H9 (cell line): ENCODE measurements around the gene MRPL20. TPM values are rescaled to one million over a fixed set of nuclear protein-coding genes. Genes with fewer than 3 reads are reported as not detected.

ENCODE experiments used
- DNase-seq: peaks from one replicate; pipeline ENCODE4 v3.0.0-alpha.2; 2017
- H2AFZ ChIP-seq: one replicate; pipeline ENCODE4 v1.6.1; 2013; ENCODE audit warnings: mild to moderate bottlenecking, low read length, control low read depth, moderate library complexity
- H2AK5ac ChIP-seq: 2 replicates; pipeline ENCODE4 v1.6.1; 2013; ENCODE audit warnings: low read length, control low read depth, mixed read lengths; ENCODE audit not compliant: insufficient read length
- H2BK120ac ChIP-seq: one replicate; pipeline ENCODE4 v1.6.1; 2013; ENCODE audit warnings: low read depth, mild to moderate bottlenecking, low read length, control low read depth, inconsistent platforms; ENCODE audit not compliant: poor library complexity, severe bottlenecking
- H2BK12ac ChIP-seq: 2 replicates; pipeline ENCODE4 v1.6.1; 2013; ENCODE audit warnings: low read length, control low read depth, mixed read lengths, low read depth; ENCODE audit not compliant: insufficient read length
- H2BK15ac ChIP-seq: 2 replicates; pipeline ENCODE4 v1.6.1; 2013; ENCODE audit warnings: low read depth, low read length, control low read depth
- H2BK20ac ChIP-seq: one replicate; pipeline ENCODE4 v1.6.1; 2013; ENCODE audit warnings: low read depth, mild to moderate bottlenecking, low read length, control low read depth, inconsistent platforms; ENCODE audit not compliant: poor library complexity, severe bottlenecking
- H2BK5ac ChIP-seq: 2 replicates; pipeline ENCODE4 v1.6.1; 2013; ENCODE audit warnings: low read length, control low read depth, mixed read lengths; ENCODE audit not compliant: insufficient read length
- H3K14ac ChIP-seq: 2 replicates; pipeline ENCODE4 v1.6.1; 2013; ENCODE audit warnings: low read length, control low read depth; ENCODE audit not compliant: insufficient read depth
- H3K18ac ChIP-seq: 2 replicates; pipeline ENCODE4 v1.6.1; 2013; ENCODE audit warnings: low read depth, mild to moderate bottlenecking, mixed read lengths, low read length, control low read depth; ENCODE audit not compliant: insufficient read length
- H3K23ac ChIP-seq: 2 replicates; pipeline ENCODE4 v1.6.1; 2013; ENCODE audit warnings: low read length, control low read depth, mixed read lengths, low read depth; ENCODE audit not compliant: insufficient read length
- H3K23me2 ChIP-seq: 2 replicates; pipeline ENCODE4 v1.6.1; 2013; ENCODE audit warnings: low read depth, mild to moderate bottlenecking, mixed read lengths, low read length, control low read depth; ENCODE audit not compliant: insufficient read length, poor library complexity, severe bottlenecking
- H3K27ac ChIP-seq: 2 replicates; pipeline ENCODE4 v1.5.1; 2013; ENCODE audit warnings: low read length, control low read depth, mixed read lengths, low read depth; ENCODE audit not compliant: insufficient read length
- H3K27me3 ChIP-seq: 2 replicates; pipeline ENCODE4 v1.6.1; 2013; ENCODE audit warnings: low read length, control low read depth, inconsistent platforms; ENCODE audit not compliant: insufficient read depth
- H3K4ac ChIP-seq: 2 replicates; pipeline ENCODE4 v1.6.1; 2013; ENCODE audit warnings: low read depth, mild to moderate bottlenecking, control low read depth, inconsistent platforms, low read length, moderate library complexity
- H3K4me1 ChIP-seq: 2 replicates; pipeline ENCODE4 v1.6.1; 2013; ENCODE audit warnings: low read length, control low read depth, inconsistent platforms; ENCODE audit not compliant: insufficient read depth
- H3K4me2 ChIP-seq: 2 replicates; pipeline ENCODE4 v1.6.1; 2013; ENCODE audit warnings: low read length, control low read depth, mixed read lengths; ENCODE audit not compliant: insufficient read length, insufficient read depth
- H3K56ac ChIP-seq: 2 replicates; pipeline ENCODE4 v1.6.1; 2013; ENCODE audit warnings: low read depth, mild to moderate bottlenecking, mixed read lengths, low read length, control low read depth; ENCODE audit not compliant: insufficient read length
- H3K79me1 ChIP-seq: 2 replicates; pipeline ENCODE4 v1.6.1; 2013; ENCODE audit warnings: low read depth, mild to moderate bottlenecking, moderate library complexity, low read length, control low read depth, inconsistent platforms; ENCODE audit not compliant: insufficient read depth, poor library complexity, severe bottlenecking
- H3K79me2 ChIP-seq: 2 replicates; pipeline ENCODE4 v1.6.1; 2013; ENCODE audit warnings: low read length, control low read depth, inconsistent platforms; ENCODE audit not compliant: insufficient read depth
- H3K9ac ChIP-seq: 2 replicates; pipeline ENCODE4 v1.6.1; 2013; ENCODE audit warnings: low read length, control low read depth, mixed read lengths; ENCODE audit not compliant: insufficient read length; ENCODE audit errors: extremely low read depth
- H3K9me3 ChIP-seq: one replicate; pipeline ENCODE4 v1.6.1; 2013; ENCODE audit warnings: low read depth, low read length, inconsistent platforms; ENCODE audit not compliant: control insufficient read depth
- H3T11ph ChIP-seq: one replicate; pipeline ENCODE4 v1.6.1; 2013; ENCODE audit warnings: mild to moderate bottlenecking, low read length, control low read depth, inconsistent platforms
- H4K20me1 ChIP-seq: one replicate; pipeline ENCODE4 v1.6.1; 2013; ENCODE audit not compliant: control insufficient read depth, insufficient read length, insufficient read depth
- H4K5ac ChIP-seq: 2 replicates; pipeline ENCODE4 v1.6.1; 2013; ENCODE audit warnings: low read depth, mild to moderate bottlenecking, mixed read lengths, low read length, control low read depth; ENCODE audit not compliant: insufficient read length
- H4K8ac ChIP-seq: replicated peaks from 2 replicates; pipeline ENCODE4 v1.6.1; 2013; ENCODE audit warnings: low read length, control low read depth, mixed read lengths, low read depth; ENCODE audit not compliant: insufficient read length
- H4K91ac ChIP-seq: 2 replicates; pipeline ENCODE4 v1.6.1; 2013; ENCODE audit warnings: low read depth, mild to moderate bottlenecking, moderate library complexity, mixed read lengths, low read length, control low read depth; ENCODE audit not compliant: insufficient read length
- H3K27ac Mint-ChIP-seq, 3 experiments: 2 replicates in 2 of 3; 3 replicates in 1 of 3; pipeline ENCODE4 v1.8.0; 2020 to 2021; ENCODE audit warnings: mixed read lengths in 3 of 3, mild to moderate bottlenecking in 1 of 3, moderate library complexity in 1 of 3
- H3K27me3 Mint-ChIP-seq: 2 replicates; pipeline ENCODE4 v1.8.0; 2021; ENCODE audit warnings: low read depth, mild to moderate bottlenecking, moderate library complexity, mixed read lengths
- H3K36me3 Mint-ChIP-seq, 3 experiments: 2 replicates in 2 of 3; 3 replicates in 1 of 3; pipeline ENCODE4 v1.8.0; 2020 to 2021; ENCODE audit warnings: low read depth in 3 of 3, mixed read lengths in 3 of 3; ENCODE audit not compliant: insufficient read depth in 1 of 3
- H3K4me1 Mint-ChIP-seq, 2 experiments: 2 replicates each; pipeline ENCODE4 v1.8.0; 2020; ENCODE audit warnings: mixed read lengths in 2 of 2
- H3K4me3 Mint-ChIP-seq, 2 experiments: 2 replicates in 1 of 2; 3 replicates in 1 of 2; pipeline ENCODE4 v1.8.0; 2020 to 2021; ENCODE audit warnings: mild to moderate bottlenecking in 2 of 2, mixed read lengths in 2 of 2, moderate library complexity in 1 of 2
- H3K9me3 Mint-ChIP-seq, 2 experiments: 2 replicates in 1 of 2; 3 replicates in 1 of 2; pipeline ENCODE4 v1.8.0; 2020; ENCODE audit warnings: mild to moderate bottlenecking in 2 of 2, mixed read lengths in 2 of 2, moderate library complexity in 1 of 2
- WGBS: extraction: QIAGEN DNeasy Blood & Tissue Kit; methylation state at CpG from one replicate; pipeline ENCODE4 v1.1.7; 2013; ENCODE audit warnings: missing lambda C conversion rate, low lambda C conversion rate, mixed read lengths; ENCODE audit not compliant: insufficient read length; ENCODE audit errors: extremely low coverage; 5-methylcytosine and 5-hydroxymethylcytosine counted together
- total RNA-seq: library from RNA; stranded (reverse); gene quantifications from 2 replicates; pipeline ENCODE4 v1.2.1, GENCODE V29; 2021
- TF ChIP-seq, protein P1 (sequence below): fragments of 200-600 bp; sonication (generic); conservative IDR thresholded peaks from 3 replicates; pipeline ENCODE4 v1.8.0; 2021; ENCODE audit warnings: antibody characterized with exemption, mild to moderate bottlenecking

MRPL20 gene
- total RNA-seq, 1 experiment from 2014 or later: 162 TPM

DNA sequence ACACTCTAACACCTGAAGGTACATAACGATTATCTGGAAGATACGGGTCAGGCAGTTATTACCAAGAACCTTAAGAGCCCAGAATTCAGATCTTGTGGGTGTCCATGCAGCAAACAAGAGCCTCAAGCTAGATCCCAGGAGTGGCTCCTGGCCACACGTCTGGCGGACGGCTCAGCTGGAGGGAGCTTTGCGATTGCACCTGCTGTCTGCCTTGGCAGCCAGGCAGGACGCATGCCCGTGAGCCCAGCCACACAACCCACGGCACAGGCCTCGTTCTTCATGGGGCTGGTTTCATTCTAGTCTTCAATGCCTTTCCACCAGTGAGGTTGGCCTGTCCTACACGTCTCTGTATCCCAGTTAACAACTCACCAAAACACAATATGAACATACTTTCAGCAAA, 13.7 kb downstream of the MRPL20 start:
- WGBS: no CpG with 5 or more reads among the region's 11 CpGs
- Mint-ChIP-seq H3K36me3 (peaks cover 73 to 96% (median 90%) of the 10 kb centered on the region in 3 experiments), H3K4me3 (no peak overlapping the region)

More for the DNA sequence above, 13.7 kb downstream of the MRPL20 start:
- Histone ChIP-seq H3K4me1 (no peaks in the 10 kb centered on the region), H2BK12ac (no peak overlapping the region), H3K27ac (no peak overlapping the region), H4K20me1 (no peaks in the 10 kb centered on the region), H2BK5ac (no peak overlapping the region), H3K56ac (no peak overlapping the region), H3K9me3 (no peaks in the 10 kb centered on the region), H3K79me2 (peaks cover 5% of the 10 kb centered on the region; the same call in 1 of the 2 replicates), H2BK20ac (no peak overlapping the region), H2AK5ac (no peak overlapping the region), H4K8ac (no peak overlapping the region), H3T11ph (no peak overlapping the region), H3K18ac (no peak overlapping the region), H2BK120ac (no peak overlapping the region), H3K9ac (no peak overlapping the region), H3K4ac (no peak overlapping the region), H3K23me2 (peaks cover 4% of the 10 kb centered on the region), H3K79me1 (peaks cover 11% of the 10 kb centered on the region), H4K5ac (no peak overlapping the region), H2BK15ac (no peak overlapping the region), H2AFZ (no peak overlapping the region), H4K91ac (no peak overlapping the region), H3K14ac (no peak overlapping the region), H3K23ac (no peak overlapping the region), H3K27me3 (no peaks in the 10 kb centered on the region), H3K4me2 (no peak overlapping the region)
- Mint-ChIP-seq H3K27ac (no peak overlapping the region), H3K4me1 (peaks cover 3 to 5% of the 10 kb centered on the region in 2 experiments; a peak in 3 of 4 replicates), H3K27me3 (no peaks in the 10 kb centered on the region), H3K9me3 (peaks cover 0 to 2% of the 10 kb centered on the region in 2 experiments; a peak in 1 of 5 replicates)
- DNase-seq: no peak
- TF ChIP-seq, protein P1, sequence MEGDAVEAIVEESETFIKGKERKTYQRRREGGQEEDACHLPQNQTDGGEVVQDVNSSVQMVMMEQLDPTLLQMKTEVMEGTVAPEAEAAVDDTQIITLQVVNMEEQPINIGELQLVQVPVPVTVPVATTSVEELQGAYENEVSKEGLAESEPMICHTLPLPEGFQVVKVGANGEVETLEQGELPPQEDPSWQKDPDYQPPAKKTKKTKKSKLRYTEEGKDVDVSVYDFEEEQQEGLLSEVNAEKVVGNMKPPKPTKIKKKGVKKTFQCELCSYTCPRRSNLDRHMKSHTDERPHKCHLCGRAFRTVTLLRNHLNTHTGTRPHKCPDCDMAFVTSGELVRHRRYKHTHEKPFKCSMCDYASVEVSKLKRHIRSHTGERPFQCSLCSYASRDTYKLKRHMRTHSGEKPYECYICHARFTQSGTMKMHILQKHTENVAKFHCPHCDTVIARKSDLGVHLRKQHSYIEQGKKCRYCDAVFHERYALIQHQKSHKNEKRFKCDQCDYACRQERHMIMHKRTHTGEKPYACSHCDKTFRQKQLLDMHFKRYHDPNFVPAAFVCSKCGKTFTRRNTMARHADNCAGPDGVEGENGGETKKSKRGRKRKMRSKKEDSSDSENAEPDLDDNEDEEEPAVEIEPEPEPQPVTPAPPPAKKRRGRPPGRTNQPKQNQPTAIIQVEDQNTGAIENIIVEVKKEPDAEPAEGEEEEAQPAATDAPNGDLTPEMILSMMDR: no peak
